OCI-LY1 (cell line): ENCODE results near the gene MAP3K19.

ENCODE experiments used
- CTCF ChIP-seq: fragments of 200-600 bp; sonication (generic), shearing (Covaris generic); IDR thresholded peaks from 2 replicates; pipeline ENCODE4 v1.5.1; 2017; ENCODE audit warnings: mild to moderate bottlenecking, antibody characterized with exemption, low read length, moderate library complexity, mixed read lengths
- EZH2 ChIP-seq: fragments of 200-600 bp; sonication (generic), shearing (Covaris generic); IDR thresholded peaks from 2 replicates; pipeline ENCODE4 v1.8.0; 2017; ENCODE audit warnings: borderline replicate concordance, mixed run types, mild to moderate bottlenecking, antibody characterized with exemption, low read length, moderate library complexity, mixed read lengths

DNA sequence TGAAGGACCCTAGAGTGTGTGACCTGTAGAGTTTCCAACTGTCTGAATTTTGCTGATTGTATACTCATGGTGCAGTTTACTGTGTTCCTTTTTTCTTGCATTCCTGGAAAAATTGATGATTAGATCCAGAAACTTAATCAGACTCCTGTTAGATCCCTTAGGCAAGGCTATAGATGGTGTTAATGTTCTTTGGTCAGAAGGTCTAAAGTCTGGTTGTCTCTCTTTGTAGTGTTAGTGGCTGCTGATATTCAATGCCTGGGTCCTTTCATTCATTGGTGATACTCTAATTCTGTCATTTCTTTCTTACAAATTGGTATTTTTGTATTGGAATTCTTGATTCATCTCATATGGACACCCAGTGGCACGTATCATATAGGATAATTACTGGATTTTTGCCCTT is 122.3 kb downstream of the MAP3K19 start:
- TF ChIP-seq EZH2 (no peak), CTCF (no peak)
